SW 1271 (cell line): ENCODE measurements around the gene CKB.

Experiments used
- DNase-seq, 2 experiments: peaks; one replicate each; lab custom pipeline; 2025; lab: John Stamatoyannopoulos, UW

Gene CKB

DNA sequence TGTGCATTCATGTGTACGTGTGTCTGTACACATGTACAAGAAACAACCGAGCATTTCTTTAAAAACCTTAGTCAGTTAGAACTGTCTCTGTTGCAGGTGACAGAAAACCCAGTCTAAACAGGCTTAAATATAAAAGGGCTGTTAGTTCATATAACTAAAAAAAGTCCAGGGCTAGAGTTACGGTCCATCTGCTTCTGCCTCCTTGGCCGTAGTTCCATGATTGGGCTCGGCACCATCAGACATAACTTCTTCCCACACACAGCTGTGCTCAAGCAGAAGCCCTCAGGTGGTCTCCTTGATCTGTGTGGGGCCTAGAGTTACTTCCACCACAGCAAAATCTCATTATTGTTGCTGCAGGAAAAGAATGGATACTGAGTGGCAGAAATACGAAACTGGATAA, 34.6 kb downstream of the CKB start:
- DNase-seq: no peak

DNA sequence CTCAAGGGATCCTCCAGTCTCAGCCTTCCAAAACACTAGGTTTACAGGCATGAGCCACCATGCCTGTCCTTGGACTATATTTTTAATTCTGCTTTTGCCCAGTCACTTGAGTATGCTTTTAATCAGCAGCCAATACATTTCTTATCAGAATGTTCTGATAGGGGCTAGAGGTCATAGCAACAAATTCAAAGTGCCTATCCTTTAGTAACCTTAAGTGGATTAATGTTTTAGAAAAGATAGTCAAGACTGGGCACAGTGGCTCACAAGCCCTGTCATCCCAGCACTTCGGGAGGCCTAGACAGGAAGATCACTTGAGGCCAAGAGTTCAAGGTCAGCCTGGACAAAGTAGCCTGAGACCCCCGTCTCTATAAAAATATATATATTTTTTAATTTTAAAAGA, 37.1 kb downstream of the CKB start:
- DNase-seq: no peak

DNA sequence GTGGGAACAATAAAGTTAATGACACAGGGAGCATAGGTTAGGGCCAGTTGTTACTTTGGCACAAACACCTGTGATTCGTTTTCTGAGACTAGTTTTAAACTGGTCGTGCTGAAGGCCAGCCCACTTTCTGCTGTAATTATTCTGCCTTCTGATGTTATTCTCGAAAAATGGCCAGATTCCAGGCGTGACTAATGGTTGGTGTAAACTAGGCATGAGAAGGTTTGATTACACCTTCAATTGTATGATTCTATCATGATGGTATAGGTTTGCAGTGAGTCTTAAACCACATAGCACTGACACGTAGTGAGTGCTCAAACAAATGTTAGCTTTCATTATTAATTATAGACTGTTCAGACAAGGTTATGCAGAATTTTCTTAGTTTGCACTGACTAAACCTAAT, 39.0 kb downstream of the CKB start:
- DNase-seq: no peak

DNA sequence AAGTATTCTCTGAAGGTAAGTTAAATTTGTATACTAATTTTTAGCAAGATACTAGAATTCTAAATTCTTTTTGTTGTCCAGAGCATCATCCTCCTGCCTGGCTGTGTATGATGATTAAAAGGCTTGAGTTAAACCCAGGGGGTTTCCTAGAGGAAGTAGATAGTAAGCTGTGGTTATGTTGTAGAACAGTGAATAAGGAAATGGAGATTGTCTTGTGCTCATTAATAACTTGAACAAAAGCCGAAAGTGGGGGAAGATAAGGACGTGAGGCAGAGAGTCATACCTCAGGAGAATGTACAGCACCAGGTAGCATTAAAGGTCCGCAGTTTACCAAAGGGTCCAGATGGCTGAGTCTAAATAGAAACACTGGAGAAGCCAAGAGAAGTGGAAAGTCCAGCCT, 42.0 kb downstream of the CKB start:
- no peak for DNase-seq

GRCh38 chr14:103476631-103477030, 46.0 kb downstream of the CKB start:
- no peak for DNase-seq

DNA sequence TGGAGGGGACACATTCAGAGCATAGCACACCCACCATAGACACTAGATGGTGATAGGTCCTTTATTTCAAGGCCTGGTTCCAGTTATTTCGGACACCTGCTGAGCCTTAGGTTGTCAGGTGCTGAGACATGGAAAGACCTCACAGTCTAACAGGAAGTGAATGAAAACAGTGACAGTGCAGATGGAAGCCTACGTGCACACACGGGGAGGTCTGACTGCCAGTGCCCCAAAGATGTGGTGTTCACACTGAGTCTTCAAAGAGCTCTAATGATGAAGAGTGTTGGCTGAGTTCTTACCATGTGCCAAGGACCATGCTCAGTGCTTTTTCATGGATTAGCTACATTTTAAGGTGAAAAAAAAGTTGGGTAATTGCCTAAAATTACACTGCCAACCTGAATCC, 46.6 kb downstream of the CKB start:
- no peak for DNase-seq

GRCh38 chr14:103474893-103475292, 47.7 kb downstream of the CKB start:
- no peak for DNase-seq

DNA sequence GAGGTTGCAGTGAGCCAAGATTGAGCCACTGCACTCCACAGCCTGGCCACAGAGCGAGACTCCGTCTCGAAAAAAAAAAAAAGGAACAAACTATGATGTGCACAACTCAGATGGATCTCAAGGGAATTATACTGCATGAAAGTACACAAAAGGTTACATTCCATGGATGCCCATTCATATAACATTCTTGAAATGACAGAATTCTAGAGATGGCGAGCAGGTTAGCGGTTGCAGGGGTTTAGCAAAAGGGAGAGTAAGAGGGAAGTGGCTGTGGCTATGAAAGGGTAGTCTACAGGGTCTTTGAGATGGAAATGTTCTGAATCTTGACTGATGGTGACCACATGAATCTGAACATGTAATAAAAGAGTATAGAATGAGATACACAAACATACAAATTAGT, 49.7 kb downstream of the CKB start:
- no peak for DNase-seq
